WTC11 (cell line): ENCODE results near the gene LYRM4. TPM values are rescaled to one million over a fixed set of nuclear protein-coding genes. Genes with fewer than 3 reads are reported as not detected.
A peak's percentile ranks its signal among the peaks of the same experiment; 100 is the strongest.

Source experiments
- ATAC-seq: fragments of 200-7000 bp; cut with Tn5 transposase; 2 replicates; pipeline ENCODE4 v1.10.0; 2021; ENCODE audit warnings: mild to moderate bottlenecking, moderate library complexity
- CTCF ChIA-PET: fragments of 300-600 bp; sonication (Branson Sonifier 250); formaldehyde crosslinking; loops from one replicate; lab custom pipeline; 2021; ENCODE audit warnings: antibody characterized with exemption; lab: Charles Lee
- POLR2A ChIA-PET: fragments of 350-600 bp; sonication (Branson Sonifier 250); formaldehyde crosslinking; loops from one replicate; lab custom pipeline; 2021; ENCODE audit warnings: antibody characterized with exemption; lab: Charles Lee
- DNase-seq: peaks from one replicate; pipeline ENCODE4 v3.0.0; 2021; ENCODE audit warnings: low spot score
- H3K27ac Mint-ChIP-seq: 2 replicates; pipeline ENCODE4 v1.8.0; 2021; ENCODE audit warnings: mixed read lengths
- H3K27me3 Mint-ChIP-seq: 2 replicates; pipeline ENCODE4 v1.8.0; 2021; ENCODE audit warnings: low read depth, mild to moderate bottlenecking, moderate library complexity, mixed read lengths
- H3K36me3 Mint-ChIP-seq: 2 replicates; pipeline ENCODE4 v1.8.0; 2021; ENCODE audit warnings: mixed read lengths
- H3K4me1 Mint-ChIP-seq: 2 replicates; pipeline ENCODE4 v1.8.0; 2022; ENCODE audit warnings: mixed read lengths
- H3K4me3 Mint-ChIP-seq: 2 replicates; pipeline ENCODE4 v1.8.0; 2021; ENCODE audit warnings: mild to moderate bottlenecking, moderate library complexity, mixed read lengths
- H3K9me3 Mint-ChIP-seq: 2 replicates; pipeline ENCODE4 v1.8.0; 2021; ENCODE audit warnings: mixed read lengths
- ATF2 ChIP-seq: sonication (generic); formaldehyde crosslinking; IDR thresholded peaks from 2 replicates; pipeline ENCODE4 v1.8.1; 2022; ENCODE audit warnings: low read depth, missing genetic modification reagents, borderline replicate concordance
- CREM ChIP-seq: sonication (generic); formaldehyde crosslinking; IDR thresholded peaks from 2 replicates; pipeline ENCODE4 v1.8.1; 2022; ENCODE audit warnings: mild to moderate bottlenecking, missing genetic modification reagents, moderate library complexity
- FOXK1 ChIP-seq: sonication (generic); formaldehyde crosslinking; IDR thresholded peaks from 2 replicates; pipeline ENCODE4 v1.8.0; 2022; ENCODE audit warnings: mild to moderate bottlenecking, moderate library complexity, missing genetic modification reagents
- GABPB1 ChIP-seq: sonication (generic); formaldehyde crosslinking; IDR thresholded peaks from 2 replicates; pipeline ENCODE4 v1.8.1; 2023; ENCODE audit warnings: mild to moderate bottlenecking, missing genetic modification reagents
- GTF2I ChIP-seq: fragments of 250-450 bp; sonication (Bioruptor Pico); conservative IDR thresholded peaks from 2 replicates; pipeline ENCODE4 v1.4.0; 2021; ENCODE audit warnings: mild to moderate bottlenecking
- JUN ChIP-seq: sonication (generic); formaldehyde crosslinking; IDR thresholded peaks from 2 replicates; pipeline ENCODE4 v1.8.0; 2023; ENCODE audit warnings: mild to moderate bottlenecking, missing genetic modification reagents
- MAX ChIP-seq: sonication (generic); formaldehyde crosslinking; IDR thresholded peaks from 2 replicates; pipeline ENCODE4 v1.8.0; 2022; ENCODE audit warnings: mild to moderate bottlenecking, missing genetic modification reagents
- MXD4 ChIP-seq: fragments of 250-450 bp; sonication (Bioruptor Pico); IDR thresholded peaks from 2 replicates; pipeline ENCODE4 v1.8.0; 2021; ENCODE audit warnings: mild to moderate bottlenecking, moderate library complexity, borderline replicate concordance
- NFATC4 ChIP-seq: fragments of 250-450 bp; sonication (Bioruptor Pico); IDR thresholded peaks from 2 replicates; pipeline ENCODE4 v1.9.0; 2021; ENCODE audit warnings: mild to moderate bottlenecking
- SMAD4 ChIP-seq: sonication (generic); formaldehyde crosslinking; IDR thresholded peaks from 2 replicates; pipeline ENCODE4 v1.8.0; 2022; ENCODE audit warnings: mild to moderate bottlenecking, missing genetic modification reagents
- ZNF121 ChIP-seq: sonication (generic); formaldehyde crosslinking; IDR thresholded peaks from 2 replicates; pipeline ENCODE4 v1.8.0; 2023; ENCODE audit warnings: missing genetic modification reagents
- ZNF281 ChIP-seq: sonication (generic); formaldehyde crosslinking; IDR thresholded peaks from 2 replicates; pipeline ENCODE4 v1.8.0; 2023; ENCODE audit warnings: mild to moderate bottlenecking, missing genetic modification reagents
- total RNA-seq: library from RNA; stranded (reverse); gene quantifications from 3 replicates; pipeline ENCODE4 v1.2.3, GENCODE V29; 2021
- TF ChIP-seq, protein P1 (sequence below): sonication (generic); formaldehyde crosslinking; IDR thresholded peaks from 2 replicates; pipeline ENCODE4 v1.8.1; 2022; ENCODE audit warnings: mild to moderate bottlenecking, missing genetic modification reagents, moderate library complexity, borderline replicate concordance

LYRM4 gene
- total RNA-seq, 1 experiment from 2014 or later = 49.7 TPM

DNA sequence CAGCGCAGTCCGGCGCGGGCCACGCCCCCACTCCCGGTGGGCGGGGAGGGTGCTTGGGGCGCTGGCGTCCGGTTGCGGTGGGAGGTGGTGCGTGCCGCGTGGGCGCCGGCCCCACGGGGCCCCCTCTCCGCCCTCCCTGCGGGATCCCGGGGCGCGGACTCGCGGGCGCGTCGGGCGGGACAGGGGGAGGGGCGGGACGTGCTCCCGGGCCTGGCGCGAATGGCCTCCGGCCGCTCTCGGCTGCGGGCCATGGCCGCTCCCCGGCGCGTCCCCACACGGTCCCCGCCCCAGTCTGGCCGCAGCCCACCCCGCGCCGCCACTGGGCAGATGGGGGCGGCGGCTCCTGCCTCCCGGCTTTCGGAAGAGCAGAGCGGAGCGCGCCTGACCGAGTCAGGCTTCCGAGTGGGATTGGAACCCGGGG, 176.4 kb downstream of the LYRM4 start:
- no peaks in the 10 kb centered on the region for H3K36me3 Mint-ChIP-seq
- peak overlapping the region; percentile 79 for H3K4me3 Mint-ChIP-seq
- ATAC-seq (peak; percentile 11), DNase-seq (peak; percentile 25)
- H3K27me3 Mint-ChIP-seq = peaks cover 79% of the 10 kb centered on the region
- peaks cover 10% of the 10 kb centered on the region for H3K4me1 Mint-ChIP-seq
- POLR2A ChIA-PET = no interaction called here
- CTCF ChIA-PET = interaction anchor here (1.8 kb wide), 1 partner anchor 16 kb away, joined by 4 read pairs; no protein-coding TSS in a partner anchor
- TF ChIP-seq MAX (no peak), FOXK1 (CRISPR knock-in tag) (0 out of 2 replicates have a peak, but pooled peaks have one; percentile 7), GABPB1 (CRISPR knock-in tag) (0 out of 2 replicates have a peak, but pooled peaks have one; percentile 15)
- peaks cover 8% of the 10 kb centered on the region for H3K9me3 Mint-ChIP-seq
- H3K27ac Mint-ChIP-seq = no peak overlapping the region

GRCh38 chr6:5083813-5084359, 176.9 kb downstream of the LYRM4 start:
- TF ChIP-seq JUN (CRISPR knock-in tag) = no peak
- TF ChIP-seq SMAD4 (CRISPR knock-in tag) = no peak
- TF ChIP-seq CREM (CRISPR knock-in tag) = no peak
- 0 out of 2 replicates have a peak, but pooled peaks have one; percentile 36 for TF ChIP-seq GTF2I (CRISPR knock-in tag)
- peak; percentile 89 for TF ChIP-seq ZNF121 (CRISPR knock-in tag)
- Mint-ChIP-seq H3K36me3 (no peaks in the 10 kb centered on the region), H3K9me3 (peaks cover 13% of the 10 kb centered on the region), H3K27ac (no peak overlapping the region), H3K27me3 (peaks cover 81% of the 10 kb centered on the region), H3K4me1 (peaks cover 10% of the 10 kb centered on the region), H3K4me3 (peak overlapping the region; percentile 58)
- DNase-seq (no peak), ATAC-seq (peak; percentile 3; the same call in 1 of the 2 replicates)
- ChIA-PET CTCF (no interaction called here), POLR2A (no interaction called here)

GRCh38 chr6:5083307-5083583, 177.5 kb downstream of the LYRM4 start:
- no peak overlapping the region for H3K27ac Mint-ChIP-seq
- peak overlapping the region; percentile 58; the same call in 1 of the 2 replicates for H3K4me3 Mint-ChIP-seq
- ATAC-seq (no peak), DNase-seq (no peak)
- CTCF ChIA-PET = no interaction called here
- no peaks in the 10 kb centered on the region for H3K36me3 Mint-ChIP-seq
- POLR2A ChIA-PET = no interaction called here
- peaks cover 10% of the 10 kb centered on the region for H3K4me1 Mint-ChIP-seq
- peaks cover 13% of the 10 kb centered on the region for H3K9me3 Mint-ChIP-seq
- TF ChIP-seq GTF2I (CRISPR knock-in tag) = no peak
- TF ChIP-seq ATF2 (CRISPR knock-in tag) = no peak
- no peak for TF ChIP-seq MXD4 (CRISPR knock-in tag)
- TF ChIP-seq, protein P1, sequence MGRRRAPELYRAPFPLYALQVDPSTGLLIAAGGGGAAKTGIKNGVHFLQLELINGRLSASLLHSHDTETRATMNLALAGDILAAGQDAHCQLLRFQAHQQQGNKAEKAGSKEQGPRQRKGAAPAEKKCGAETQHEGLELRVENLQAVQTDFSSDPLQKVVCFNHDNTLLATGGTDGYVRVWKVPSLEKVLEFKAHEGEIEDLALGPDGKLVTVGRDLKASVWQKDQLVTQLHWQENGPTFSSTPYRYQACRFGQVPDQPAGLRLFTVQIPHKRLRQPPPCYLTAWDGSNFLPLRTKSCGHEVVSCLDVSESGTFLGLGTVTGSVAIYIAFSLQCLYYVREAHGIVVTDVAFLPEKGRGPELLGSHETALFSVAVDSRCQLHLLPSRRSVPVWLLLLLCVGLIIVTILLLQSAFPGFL (CRISPR knock-in tag) = no peak
- no peak for TF ChIP-seq NFATC4 (CRISPR knock-in tag)
- no peak for TF ChIP-seq ZNF281 (CRISPR knock-in tag)
- peaks cover 76% of the 10 kb centered on the region for H3K27me3 Mint-ChIP-seq
